IMR-90 (cell line): ENCODE data around the gene COPS9. TPM values are rescaled to one million over a fixed set of nuclear protein-coding genes. Genes with fewer than 3 reads are reported as not detected.

ENCODE experiments used
- ATAC-seq: fragments of 200-7000 bp; cut with Tn5 transposase; 2 replicates; pipeline ENCODE4 v1.9.1; 2020; ENCODE audit warnings: low read depth, mild to moderate bottlenecking, moderate library complexity
- BruUV-seq: library from RNA; stranded (reverse); fragments of 400-500 nt; replicated peaks from 2 replicates; lab custom pipeline; 2021; lab: Mats Ljungman, UMichigan
- CTCF ChIA-PET: fragments of 300-600 bp; formaldehyde crosslinking; extraction: SDS; loops from one replicate; lab custom pipeline; 2021; ENCODE audit warnings: antibody characterized with exemption; lab: Yijun Ruan, JAX
- POLR2A ChIA-PET: fragments of 300-600 bp; sonication (Branson Sonifier 250); formaldehyde crosslinking; loops from one replicate; lab custom pipeline; 2022; ENCODE audit warnings: antibody characterized with exemption; ENCODE audit not compliant: unreplicated experiment; lab: Charles Lee
- DNase-seq: peaks from one replicate; pipeline ENCODE4 v3.0.0; 2013
- H2AFZ ChIP-seq: replicated peaks from 2 replicates; pipeline ENCODE3; 2013; ENCODE audit warnings: low read length, mild to moderate bottlenecking; ENCODE audit not compliant: poor library complexity
- H2AK5ac ChIP-seq: 2 replicates; pipeline ENCODE4 v1.6.1; 2013; ENCODE audit warnings: low read depth, low read length, inconsistent platforms
- H2AK9ac ChIP-seq: replicated peaks from 2 replicates; pipeline ENCODE3; 2013; ENCODE audit warnings: mild to moderate bottlenecking, low read depth, low read length, moderate library complexity; ENCODE audit not compliant: poor library complexity
- H2BK120ac ChIP-seq: 2 replicates; pipeline ENCODE4 v1.6.1; 2013; ENCODE audit warnings: low read depth, low read length, inconsistent platforms
- H2BK15ac ChIP-seq: 3 replicates; pipeline ENCODE4 v1.6.1; 2013; ENCODE audit warnings: low read depth, low read length, inconsistent platforms
- H2BK20ac ChIP-seq: 2 replicates; pipeline ENCODE4 v1.6.1; 2013; ENCODE audit warnings: low read depth, mild to moderate bottlenecking, inconsistent platforms, low read length, moderate library complexity
- H2BK5ac ChIP-seq: 2 replicates; pipeline ENCODE4 v1.6.1; 2013; ENCODE audit warnings: mild to moderate bottlenecking, low read depth, low read length, inconsistent platforms; ENCODE audit not compliant: poor library complexity, severe bottlenecking
- H3K14ac ChIP-seq: replicated peaks from 2 replicates; pipeline ENCODE4 v1.6.1; 2013; ENCODE audit warnings: low read depth, low read length, inconsistent platforms
- H3K18ac ChIP-seq: 2 replicates; pipeline ENCODE4 v1.6.1; 2013; ENCODE audit warnings: low read depth, low read length, control low read depth
- H3K23ac ChIP-seq: 2 replicates; pipeline ENCODE4 v1.6.1; 2013; ENCODE audit warnings: low read depth, low read length, inconsistent platforms
- H3K27ac ChIP-seq: 2 replicates; pipeline ENCODE4 v1.5.1; 2013; ENCODE audit warnings: mild to moderate bottlenecking, control low read depth, low read length; ENCODE audit not compliant: insufficient read depth
- H3K27me3 ChIP-seq: 2 replicates; pipeline ENCODE4 v1.6.1; 2013; ENCODE audit warnings: low read length; ENCODE audit not compliant: control insufficient read depth, insufficient read depth
- H3K36me3 ChIP-seq: 2 replicates; pipeline ENCODE4 v1.6.1; 2013; ENCODE audit warnings: low read length, mixed read lengths; ENCODE audit not compliant: control insufficient read depth, insufficient read depth
- H3K4ac ChIP-seq: 2 replicates; pipeline ENCODE4 v1.6.1; 2013; ENCODE audit warnings: low read depth, low read length, inconsistent platforms
- H3K4me1 ChIP-seq: 2 replicates; pipeline ENCODE4 v1.6.1; 2013; ENCODE audit warnings: low read length, mixed read lengths; ENCODE audit not compliant: control insufficient read depth, insufficient read depth
- H3K4me2 ChIP-seq: 2 replicates; pipeline ENCODE4 v1.6.1; 2013; ENCODE audit warnings: low read depth, mild to moderate bottlenecking, control low read depth, low read length, moderate library complexity
- H3K4me3 ChIP-seq: 2 replicates; pipeline ENCODE4 v1.5.1; 2013; ENCODE audit warnings: low read depth, mild to moderate bottlenecking, control low read depth, low read length, moderate library complexity; ENCODE audit not compliant: insufficient read depth
- H3K56ac ChIP-seq: 2 replicates; pipeline ENCODE4 v1.6.1; 2013; ENCODE audit warnings: low read length, inconsistent platforms; ENCODE audit not compliant: insufficient read depth; ENCODE audit errors: extremely low read depth
- H3K79me1 ChIP-seq, 2 experiments: 2 replicates each; pipeline ENCODE4 v1.6.1; 2013; ENCODE audit warnings: low read length in 2 of 2, inconsistent platforms in 1 of 2, low read depth in 1 of 2
- H3K9ac ChIP-seq: 2 replicates; pipeline ENCODE4 v1.6.1; 2013; ENCODE audit warnings: low read depth, low read length, control low read depth
- H3K9me1 ChIP-seq: 2 replicates; pipeline ENCODE4 v1.6.1; 2013; ENCODE audit warnings: low read length, inconsistent platforms; ENCODE audit not compliant: insufficient read depth
- H3K9me3 ChIP-seq: 2 replicates; pipeline ENCODE4 v1.6.1; 2013; ENCODE audit warnings: low read length; ENCODE audit not compliant: control insufficient read depth, insufficient read depth
- H4K20me1 ChIP-seq: 2 replicates; pipeline ENCODE4 v1.6.1; 2013; ENCODE audit warnings: low read length, inconsistent platforms; ENCODE audit not compliant: insufficient read depth
- H4K5ac ChIP-seq: 2 replicates; pipeline ENCODE4 v1.6.1; 2013; ENCODE audit warnings: mild to moderate bottlenecking, low read depth, low read length, control low read depth
- H4K8ac ChIP-seq, 2 experiments: 2 replicates each; pipeline ENCODE4 v1.6.1; 2013; ENCODE audit warnings: low read depth in 2 of 2, low read length in 2 of 2, control low read depth in 1 of 2, inconsistent platforms in 1 of 2
- H4K91ac ChIP-seq: 2 replicates; pipeline ENCODE4 v1.6.1; 2013; ENCODE audit warnings: low read depth, low read length, inconsistent platforms; ENCODE audit not compliant: insufficient read depth
- BHLHE40 ChIP-seq: fragments of 150-350 bp; IDR thresholded peaks from 2 replicates; pipeline ENCODE4 v1.6.1; 2016; ENCODE audit warnings: mild to moderate bottlenecking, low read depth, low read length
- CHD1 ChIP-seq: IDR thresholded peaks from 2 replicates; pipeline ENCODE4 v1.6.1; 2012; ENCODE audit warnings: low read depth, low read length, improper control_type of control experiment
- FOS ChIP-seq: fragments of 150-350 bp; IDR thresholded peaks from 2 replicates; pipeline ENCODE4 v1.6.1; 2016; ENCODE audit warnings: low read depth, low read length
- MAFK ChIP-seq: IDR thresholded peaks from 2 replicates; pipeline ENCODE4 v1.6.1; 2012; ENCODE audit warnings: low read depth, low read length, improper control_type of control experiment
- MAZ ChIP-seq: IDR thresholded peaks from 2 replicates; pipeline ENCODE4 v1.6.1; 2012; ENCODE audit warnings: low read depth, mild to moderate bottlenecking, low read length, improper control_type of control experiment, moderate library complexity, borderline replicate concordance
- NFE2L2 ChIP-seq: fragments of 150-350 bp; IDR thresholded peaks from 2 replicates; pipeline ENCODE4 v1.6.1; 2016; ENCODE audit warnings: low read depth, mild to moderate bottlenecking, low read length
- RAD21 ChIP-seq: IDR thresholded peaks from 2 replicates; pipeline ENCODE4 v1.6.1; 2012; ENCODE audit warnings: low read length, improper control_type of control experiment
- RCOR1 ChIP-seq: IDR thresholded peaks from 2 replicates; pipeline ENCODE4 v1.6.1; 2012; ENCODE audit warnings: mild to moderate bottlenecking, low read length, improper control_type of control experiment; ENCODE audit not compliant: insufficient replicate concordance
- RFX5 ChIP-seq: IDR thresholded peaks from 2 replicates; pipeline ENCODE4 v1.8.0; 2012; ENCODE audit warnings: low read depth, mild to moderate bottlenecking, low read length, moderate library complexity
- SMC3 ChIP-seq: fragments of 150-350 bp; IDR thresholded peaks from 2 replicates; pipeline ENCODE4 v1.6.1; 2016; ENCODE audit warnings: low read depth, mild to moderate bottlenecking, antibody characterized with exemption, low read length, moderate library complexity
- WGBS, 2 experiments: methylation state at CpG; one replicate each; pipeline versions ENCODE4 v1.1.5 to v1.1.7; 2013; ENCODE audit warnings: missing lambda C conversion rate in 2 of 2; ENCODE audit not compliant: insufficient read length in 1 of 2; ENCODE audit errors: extremely low coverage in 2 of 2; 5-methylcytosine and 5-hydroxymethylcytosine counted together
- dilution Hi-C: fragments of 300-500 bp; cut with HindIII; formaldehyde crosslinking; loops from one replicate; pipeline ENCODE4 v1.14.3; 2018; ENCODE audit warnings: low sequenced_read_pairs; ENCODE audit not compliant: unreplicated experiment
- in situ Hi-C: fragments of 300-500 bp; cut with MboI; formaldehyde crosslinking; loops from 3 replicates; pipeline ENCODE4 v1.14.3; 2019; ENCODE audit warnings: low sequenced_read_pairs, inconsistent platforms, mixed read lengths
- intact Hi-C: fragments of 100-400 bp; cut with micrococcal nuclease; formaldehyde crosslinking; loops from 2 replicates; pipeline ENCODE4 v1.10.0; 2022
- polyA plus RNA-seq, 3 experiments: library from polyadenylated mRNA; depleted of rRNA; stranded (reverse); fragments of >200 nt; gene quantifications; 2 replicates each; pipeline ENCODE4 v1.2.3, GENCODE V29; 2012; ENCODE audit warnings: low replicate concordance in 1 of 3
- total RNA-seq: library from RNA; depleted of rRNA; stranded (reverse); fragments of >200 nt; gene quantifications from 2 replicates; pipeline ENCODE4 v1.2.3, GENCODE V29; 2012
- TF ChIP-seq, protein P1 (sequence below): conservative IDR thresholded peaks from 2 replicates; pipeline ENCODE4 v1.5.1; 2012; ENCODE audit warnings: mild to moderate bottlenecking, low read depth, low read length, improper control_type of control experiment
- TF ChIP-seq, protein P2 (sequence below): fragments of 150-350 bp; IDR thresholded peaks from 2 replicates; pipeline ENCODE4 v1.6.1; 2017; ENCODE audit warnings: mild to moderate bottlenecking, antibody characterized with exemption, low read length, low read depth
- TF ChIP-seq, protein P3 (sequence below): fragments of 150-350 bp; IDR thresholded peaks from 2 replicates; pipeline ENCODE4 v1.6.1; 2016; ENCODE audit warnings: low read depth, mild to moderate bottlenecking, low read length, moderate library complexity, borderline replicate concordance

Gene COPS9
- total and polyA plus RNA-seq, 2 of the 4 experiments (the other 2 are of a cell fraction) = 85.9 to 309 TPM

DNA sequence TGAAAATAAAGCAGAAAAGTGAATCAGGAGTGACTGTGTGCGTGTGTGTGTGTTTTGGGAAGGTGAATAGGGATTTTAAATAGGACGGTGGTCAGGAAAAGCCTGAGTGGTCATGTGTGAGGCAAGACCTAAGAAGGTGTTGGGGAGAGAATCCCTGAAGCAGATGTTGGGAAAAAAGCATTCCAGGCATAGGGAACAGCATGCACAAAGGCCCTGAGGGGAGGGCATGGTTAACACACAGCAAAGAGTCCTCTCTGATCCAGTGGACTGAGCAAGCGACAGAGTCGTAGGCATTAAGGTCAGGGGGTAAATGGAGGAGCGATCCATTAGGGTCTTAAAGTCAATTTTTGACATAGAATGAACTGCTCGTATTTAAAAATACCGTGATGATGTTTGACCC, 38.4 kb upstream of the COPS9 start:
- H3K9me1 ChIP-seq = no peaks in the 10 kb centered on the region
- H2AFZ ChIP-seq = no peak overlapping the region
- peaks cover 4% of the 10 kb centered on the region for H3K9me3 ChIP-seq
- no peak overlapping the region for H2BK120ac ChIP-seq
- POLR2A ChIA-PET = no interaction called here
- H2AK9ac ChIP-seq = no peak overlapping the region
- dilution Hi-C loops (no loop called here), in situ Hi-C loops (no loop called here), intact Hi-C loops (no loop called here)
- peaks cover 3% of the 10 kb centered on the region; the same call in 1 of the 2 replicates for H3K4me1 ChIP-seq
- no peak overlapping the region for H3K9ac ChIP-seq
- H3K79me1 ChIP-seq = no peaks in the 10 kb centered on the region
- ATAC-seq = no peak
- no peaks in the 10 kb centered on the region for H4K20me1 ChIP-seq
- no peak overlapping the region for H3K23ac ChIP-seq
- no peak overlapping the region for H2BK15ac ChIP-seq
- CTCF ChIA-PET = no interaction called here
- H3K27ac ChIP-seq = no peak overlapping the region
- TF ChIP-seq NFE2L2 (no peak), CHD1 (no peak), BHLHE40 (no peak), RAD21 (no peak), RFX5 (no peak), SMC3 (no peak), MAFK (no peak), RCOR1 (no peak), MAZ (no peak), FOS (no peak)
- TF ChIP-seq, protein P1, sequence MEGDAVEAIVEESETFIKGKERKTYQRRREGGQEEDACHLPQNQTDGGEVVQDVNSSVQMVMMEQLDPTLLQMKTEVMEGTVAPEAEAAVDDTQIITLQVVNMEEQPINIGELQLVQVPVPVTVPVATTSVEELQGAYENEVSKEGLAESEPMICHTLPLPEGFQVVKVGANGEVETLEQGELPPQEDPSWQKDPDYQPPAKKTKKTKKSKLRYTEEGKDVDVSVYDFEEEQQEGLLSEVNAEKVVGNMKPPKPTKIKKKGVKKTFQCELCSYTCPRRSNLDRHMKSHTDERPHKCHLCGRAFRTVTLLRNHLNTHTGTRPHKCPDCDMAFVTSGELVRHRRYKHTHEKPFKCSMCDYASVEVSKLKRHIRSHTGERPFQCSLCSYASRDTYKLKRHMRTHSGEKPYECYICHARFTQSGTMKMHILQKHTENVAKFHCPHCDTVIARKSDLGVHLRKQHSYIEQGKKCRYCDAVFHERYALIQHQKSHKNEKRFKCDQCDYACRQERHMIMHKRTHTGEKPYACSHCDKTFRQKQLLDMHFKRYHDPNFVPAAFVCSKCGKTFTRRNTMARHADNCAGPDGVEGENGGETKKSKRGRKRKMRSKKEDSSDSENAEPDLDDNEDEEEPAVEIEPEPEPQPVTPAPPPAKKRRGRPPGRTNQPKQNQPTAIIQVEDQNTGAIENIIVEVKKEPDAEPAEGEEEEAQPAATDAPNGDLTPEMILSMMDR = no peak
- TF ChIP-seq, protein P2, sequence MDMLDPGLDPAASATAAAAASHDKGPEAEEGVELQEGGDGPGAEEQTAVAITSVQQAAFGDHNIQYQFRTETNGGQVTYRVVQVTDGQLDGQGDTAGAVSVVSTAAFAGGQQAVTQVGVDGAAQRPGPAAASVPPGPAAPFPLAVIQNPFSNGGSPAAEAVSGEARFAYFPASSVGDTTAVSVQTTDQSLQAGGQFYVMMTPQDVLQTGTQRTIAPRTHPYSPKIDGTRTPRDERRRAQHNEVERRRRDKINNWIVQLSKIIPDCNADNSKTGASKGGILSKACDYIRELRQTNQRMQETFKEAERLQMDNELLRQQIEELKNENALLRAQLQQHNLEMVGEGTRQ = no peak
- TF ChIP-seq, protein P3, sequence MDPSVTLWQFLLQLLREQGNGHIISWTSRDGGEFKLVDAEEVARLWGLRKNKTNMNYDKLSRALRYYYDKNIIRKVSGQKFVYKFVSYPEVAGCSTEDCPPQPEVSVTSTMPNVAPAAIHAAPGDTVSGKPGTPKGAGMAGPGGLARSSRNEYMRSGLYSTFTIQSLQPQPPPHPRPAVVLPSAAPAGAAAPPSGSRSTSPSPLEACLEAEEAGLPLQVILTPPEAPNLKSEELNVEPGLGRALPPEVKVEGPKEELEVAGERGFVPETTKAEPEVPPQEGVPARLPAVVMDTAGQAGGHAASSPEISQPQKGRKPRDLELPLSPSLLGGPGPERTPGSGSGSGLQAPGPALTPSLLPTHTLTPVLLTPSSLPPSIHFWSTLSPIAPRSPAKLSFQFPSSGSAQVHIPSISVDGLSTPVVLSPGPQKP = no peak
- no peak overlapping the region for H4K91ac ChIP-seq
- no peak for DNase-seq
- H2AK5ac ChIP-seq = no peak overlapping the region
- WGBS, 2 experiments = 56 to 100% methylated on average over 1 to 2 of the region's 7 CpGs
- H3K36me3 ChIP-seq = no peaks in the 10 kb centered on the region
- no peak overlapping the region for H3K14ac ChIP-seq
- no peak overlapping the region for H3K18ac ChIP-seq
- no peak overlapping the region for H4K5ac ChIP-seq
- H3K27me3 ChIP-seq = peaks cover 59% of the 10 kb centered on the region
- H2BK5ac ChIP-seq = no peak overlapping the region
- H3K4ac ChIP-seq = no peak overlapping the region
- no peak overlapping the region for H3K4me2 ChIP-seq
- no peak overlapping the region for H3K56ac ChIP-seq
- H2BK20ac ChIP-seq = no peak overlapping the region
- H4K8ac ChIP-seq = no peak overlapping the region
- no TSS peak for BruUV-seq
- no peak overlapping the region for H3K4me3 ChIP-seq
